ENCODE results near the gene ITGA5. TPM values are rescaled to one million over a fixed set of nuclear protein-coding genes. Genes with fewer than 3 reads are reported as not detected.

ITGA5 gene
- total RNA-seq, 2 donors from 2014 or later: 7.8 to 120 TPM

GRCh38 chr12:54409267-54409666 is 9.8 kb downstream of the ITGA5 start:
- Histone ChIP-seq H3K9ac (ENCODE audit: low read depth in 2 of 2, low read length in 2 of 2) (no peak overlapping the region), H3K4me1 (no peaks in the 10 kb centered on the region), H3K36me3 (no peaks in the 10 kb centered on the region), H3K9me3 (no peaks in the 10 kb centered on the region), H3K27ac (no peak overlapping the region), H3K27me3 (no peaks in the 10 kb centered on the region), H3K4me3 (no peak overlapping the region)
- intact Hi-C loops (cut with DNase I): no loop called here
- TF ChIP-seq, protein P1, sequence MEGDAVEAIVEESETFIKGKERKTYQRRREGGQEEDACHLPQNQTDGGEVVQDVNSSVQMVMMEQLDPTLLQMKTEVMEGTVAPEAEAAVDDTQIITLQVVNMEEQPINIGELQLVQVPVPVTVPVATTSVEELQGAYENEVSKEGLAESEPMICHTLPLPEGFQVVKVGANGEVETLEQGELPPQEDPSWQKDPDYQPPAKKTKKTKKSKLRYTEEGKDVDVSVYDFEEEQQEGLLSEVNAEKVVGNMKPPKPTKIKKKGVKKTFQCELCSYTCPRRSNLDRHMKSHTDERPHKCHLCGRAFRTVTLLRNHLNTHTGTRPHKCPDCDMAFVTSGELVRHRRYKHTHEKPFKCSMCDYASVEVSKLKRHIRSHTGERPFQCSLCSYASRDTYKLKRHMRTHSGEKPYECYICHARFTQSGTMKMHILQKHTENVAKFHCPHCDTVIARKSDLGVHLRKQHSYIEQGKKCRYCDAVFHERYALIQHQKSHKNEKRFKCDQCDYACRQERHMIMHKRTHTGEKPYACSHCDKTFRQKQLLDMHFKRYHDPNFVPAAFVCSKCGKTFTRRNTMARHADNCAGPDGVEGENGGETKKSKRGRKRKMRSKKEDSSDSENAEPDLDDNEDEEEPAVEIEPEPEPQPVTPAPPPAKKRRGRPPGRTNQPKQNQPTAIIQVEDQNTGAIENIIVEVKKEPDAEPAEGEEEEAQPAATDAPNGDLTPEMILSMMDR (IDR thresholded peaks at IDR 0.05): no peak
- DNase-seq: no peak

DNA sequence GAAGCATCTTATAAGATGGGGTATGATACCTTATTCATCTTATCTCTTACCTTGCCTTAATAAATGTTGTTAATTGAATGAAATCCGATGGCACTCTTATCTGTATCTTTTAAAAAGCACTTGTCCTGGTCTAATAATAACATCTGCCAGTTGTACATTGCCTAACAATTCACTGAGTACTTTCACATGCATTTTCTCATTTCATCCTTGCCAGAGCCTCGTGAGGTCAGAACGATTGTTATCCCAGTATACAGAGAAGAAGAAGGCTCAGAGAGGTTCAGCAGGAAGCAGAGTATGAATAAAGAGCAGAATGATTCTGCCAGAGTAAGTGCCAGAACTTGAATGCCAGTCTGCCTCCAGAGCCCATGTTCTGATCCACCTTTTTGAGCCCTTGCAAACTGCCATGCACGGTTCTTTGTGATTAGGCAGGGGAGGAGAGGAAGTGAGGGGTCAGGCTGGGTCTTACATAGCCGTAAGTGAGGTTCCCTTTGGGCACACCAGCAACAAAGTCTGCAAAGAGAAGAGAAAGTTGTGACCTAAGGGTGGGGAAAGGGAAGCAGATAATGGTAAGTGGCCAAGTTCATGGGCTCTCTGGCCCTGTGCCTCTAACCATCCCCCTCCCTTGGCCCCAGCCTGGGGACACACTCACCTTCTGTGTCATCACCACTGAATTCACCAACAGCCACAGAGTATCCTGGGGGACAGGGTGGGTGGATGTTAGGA is 11.7 kb downstream of the ITGA5 start:
- TF ChIP-seq, protein P1 (IDR thresholded peaks at IDR 0.05): no peak
- H3K9me3 ChIP-seq: no peaks in the 10 kb centered on the region
- no peaks in the 10 kb centered on the region for H3K4me1 ChIP-seq
- intact Hi-C loops (cut with DNase I): no loop called here
- no peaks in the 10 kb centered on the region for H3K27me3 ChIP-seq
- H3K36me3 ChIP-seq: no peaks in the 10 kb centered on the region
- no peak overlapping the region for H3K4me3 ChIP-seq
- no peak overlapping the region for H3K27ac ChIP-seq
- H3K9ac ChIP-seq (ENCODE audit: low read depth in 2 of 2, low read length in 2 of 2): no peak overlapping the region
- no peak for DNase-seq

DNA sequence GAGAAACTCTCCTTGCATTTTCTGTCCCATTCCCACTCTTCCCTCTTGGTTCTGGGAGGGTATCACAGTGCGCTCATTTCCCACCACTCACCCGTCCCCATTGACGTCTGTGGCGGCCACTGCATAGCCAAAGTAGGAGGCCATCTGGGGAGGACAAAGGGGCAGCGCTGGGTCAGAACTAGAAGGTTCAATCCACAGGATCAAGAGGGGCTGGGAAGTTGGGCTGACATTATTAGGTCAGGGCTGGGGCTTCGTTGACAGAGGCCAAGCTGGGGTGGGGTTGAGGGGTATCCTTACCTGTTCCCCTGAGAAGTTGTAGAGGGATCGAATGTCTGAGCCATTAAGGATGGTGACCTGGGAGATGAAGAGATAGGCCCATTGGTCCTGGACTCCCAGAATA is 13.5 kb downstream of the ITGA5 start:
- TF ChIP-seq, protein P1 (IDR thresholded peaks at IDR 0.05): no peak
- H3K9me3 ChIP-seq: no peaks in the 10 kb centered on the region

DNA sequence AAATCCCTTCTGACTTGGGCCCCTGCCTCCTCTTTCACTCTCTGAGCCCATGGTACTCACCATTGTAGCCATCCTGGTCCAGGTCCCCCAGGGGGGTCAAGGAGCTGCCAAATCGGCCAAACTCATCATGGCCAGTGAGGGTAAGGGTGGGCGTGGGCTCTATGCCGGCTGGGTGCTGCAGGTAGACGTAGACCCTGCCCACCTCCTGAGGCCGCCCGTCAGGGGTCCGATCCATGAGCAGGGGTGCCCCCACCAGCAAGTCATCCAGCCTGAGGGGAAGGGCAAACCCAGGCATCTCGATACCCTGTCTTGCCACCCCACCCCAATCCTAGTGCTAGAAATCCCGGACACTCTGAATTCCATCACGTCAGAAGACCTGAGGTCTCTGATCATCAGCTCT is 14.0 kb downstream of the ITGA5 start:
- intact Hi-C loops (cut with DNase I): no loop called here
- Histone ChIP-seq H3K4me3 (no peak overlapping the region), H3K4me1 (no peaks in the 10 kb centered on the region), H3K9ac (ENCODE audit: low read depth in 2 of 2, low read length in 2 of 2) (no peak overlapping the region), H3K9me3 (no peaks in the 10 kb centered on the region), H3K27me3 (no peaks in the 10 kb centered on the region), H3K27ac (no peak overlapping the region), H3K36me3 (no peaks in the 10 kb centered on the region)
- DNase-seq: no peak
- TF ChIP-seq, protein P1 (IDR thresholded peaks at IDR 0.05): no peak

More for the DNA sequence above, 13.5 kb downstream of the ITGA5 start:
- Histone ChIP-seq H3K4me3 (no peak overlapping the region), H3K36me3 (no peaks in the 10 kb centered on the region), H3K27me3 (no peaks in the 10 kb centered on the region), H3K27ac (no peak overlapping the region), H3K4me1 (no peaks in the 10 kb centered on the region), H3K9ac (ENCODE audit: low read depth in 2 of 2, low read length in 2 of 2) (no peak overlapping the region)
- DNase-seq: no peak
- intact Hi-C loops (cut with DNase I): no loop called here

DNA sequence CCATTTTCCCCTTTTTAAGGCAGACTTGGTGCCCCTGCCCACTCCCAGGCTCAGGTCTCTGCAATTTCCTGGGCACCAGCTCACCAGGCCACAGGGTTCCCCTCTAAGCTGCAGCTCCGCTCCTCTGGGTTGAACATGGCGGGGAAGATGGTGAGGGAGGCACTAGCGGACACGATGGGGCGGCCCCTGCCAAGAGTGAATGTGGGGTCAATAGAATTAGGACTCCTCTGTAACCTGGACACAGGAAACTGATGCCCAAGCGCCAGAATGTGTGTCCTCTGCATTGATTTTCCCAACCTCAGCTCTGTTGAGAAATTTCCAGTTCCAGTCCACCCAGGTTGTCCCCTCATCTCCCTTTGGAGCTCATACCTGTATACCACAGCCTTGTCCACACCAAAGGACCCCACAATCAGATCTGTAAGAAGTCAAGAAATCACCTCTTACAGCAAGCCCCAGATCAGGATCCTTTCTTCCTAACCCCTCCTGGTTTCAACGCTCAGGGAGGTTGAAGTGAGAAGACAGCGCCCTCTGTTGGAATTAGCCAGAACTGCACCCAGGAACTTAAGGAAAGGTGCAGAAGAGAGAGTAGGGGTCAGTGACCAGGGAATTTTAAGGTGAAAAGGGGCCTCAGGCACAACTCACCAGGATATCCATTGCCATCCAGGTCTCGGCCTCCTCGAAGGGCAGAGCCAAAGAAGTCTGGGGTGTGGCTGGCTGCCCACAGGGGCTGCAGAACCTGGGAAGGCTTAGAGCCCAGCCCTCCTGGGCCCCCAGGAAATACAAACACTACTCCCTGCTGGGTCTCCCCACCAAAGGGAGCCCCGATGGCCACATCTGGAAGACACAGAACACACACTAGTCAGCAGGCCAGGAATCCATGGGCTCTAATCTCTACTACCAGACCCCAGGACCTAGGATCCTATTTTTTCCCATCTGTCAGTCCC is 14.7 kb downstream of the ITGA5 start:
- Histone ChIP-seq H3K36me3 (no peaks in the 10 kb centered on the region), H3K4me3 (no peak overlapping the region), H3K9ac (ENCODE audit: low read depth in 2 of 2, low read length in 2 of 2) (no peak overlapping the region), H3K27ac (no peak overlapping the region), H3K27me3 (no peaks in the 10 kb centered on the region), H3K4me1 (no peaks in the 10 kb centered on the region), H3K9me3 (no peaks in the 10 kb centered on the region)
- no peak for DNase-seq
- intact Hi-C loops (cut with DNase I): no loop called here
- TF ChIP-seq, protein P1 (IDR thresholded peaks at IDR 0.05): peak; percentile 90
